Adrenal gland (tissue), 5 donors: ENCODE data around the gene KCNB1.

Source experiments
- CTCF ChIP-seq, 6 experiments: fragments of 450-650 bp in 4 of 6; fragments of 200-600 bp in 2 of 6; sonication (generic) in 1 of 6; IDR thresholded peaks; 1 replicate in 5 of 6; 2 replicates in 1 of 6; pipeline versions ENCODE4 v1.5.1 to v1.8.0; 2016 to 2021; ENCODE audit warnings: antibody characterized with exemption in 6 of 6, mild to moderate bottlenecking in 2 of 6, moderate library complexity in 1 of 6
- POLR2A ChIP-seq, 2 donors: fragments of 450-650 bp; IDR thresholded peaks; one replicate each; pipeline ENCODE4 v1.6.1; 2017; ENCODE audit warnings: antibody characterized with exemption in 2 of 2, mild to moderate bottlenecking in 2 of 2, moderate library complexity in 1 of 2
- donor health status: DM: no; HTN: no; CAD: no.

GRCh38 chr20:49399329-49399728 is 83.1 kb downstream of the KCNB1 start:
- TF ChIP-seq CTCF (IDR thresholded peaks at IDR 0.05) (no peak), POLR2A (IDR thresholded peaks at IDR 0.05) (no peak)
